ENCODE data around the gene CAMSAP2.
"Not testable (repeated sequence)": the region's sequence is repeated elsewhere in the genome, so short reads cannot be mapped to it uniquely, and the experiment has no call there.

The CAMSAP2 gene

GRCh38 chr1:200786788-200787187 lies 48.1 kb downstream of the CAMSAP2 start:
- Mint-ChIP-seq H3K4me3 (no peak overlapping the region), H3K4me1 (no peaks in the 10 kb centered on the region), H3K36me3 (ENCODE audit: low read depth) (peaks cover 12% of the 10 kb centered on the region), H3K9me3 (no peaks in the 10 kb centered on the region), H3K27me3 (no peaks in the 10 kb centered on the region), H3K27ac (no peak overlapping the region)
- DNase-seq (no peak), ATAC-seq (no peak)

- no peak for ATAC-seq
- Mint-ChIP-seq H3K27me3 (no peaks in the 10 kb centered on the region), H3K27ac (no peak overlapping the region), H3K9me3 (no peaks in the 10 kb centered on the region), H3K4me3 (no peak overlapping the region), H3K36me3 (ENCODE audit: low read depth) (peaks cover 3% of the 10 kb centered on the region), H3K4me1 (no peaks in the 10 kb centered on the region)
- DNase-seq: no peak
These were observed 49.2 kb downstream of the CAMSAP2 start for GRCh38 chr1:200787896-200788387.

GRCh38 chr1:200791012-200791411 lies 52.3 kb downstream of the CAMSAP2 start:
- ATAC-seq: not testable (repeated sequence)

GRCh38 chr1:200793677-200794076 lies 55.0 kb downstream of the CAMSAP2 start:
- no peak for ATAC-seq
- H3K4me3 Mint-ChIP-seq: no peak overlapping the region
- DNase-seq: no peak
- H3K36me3 Mint-ChIP-seq (ENCODE audit: low read depth): no peaks in the 10 kb centered on the region
- no peaks in the 10 kb centered on the region for H3K27me3 Mint-ChIP-seq
- H3K4me1 Mint-ChIP-seq: no peaks in the 10 kb centered on the region
- no peaks in the 10 kb centered on the region for H3K9me3 Mint-ChIP-seq
- no peak overlapping the region for H3K27ac Mint-ChIP-seq

More at GRCh38 chr1:200791012-200791411, 52.3 kb downstream of the CAMSAP2 start:
- H3K4me3 Mint-ChIP-seq; DNase-seq; H3K9me3 Mint-ChIP-seq; H3K4me1 Mint-ChIP-seq; H3K27me3 Mint-ChIP-seq; H3K27ac Mint-ChIP-seq; H3K36me3 Mint-ChIP-seq (ENCODE audit: low read depth): not testable (repeated sequence)

- Mint-ChIP-seq H3K4me1 (no peaks in the 10 kb centered on the region), H3K27ac (no peak overlapping the region), H3K9me3 (no peaks in the 10 kb centered on the region), H3K27me3 (no peaks in the 10 kb centered on the region), H3K4me3 (no peak overlapping the region), H3K36me3 (ENCODE audit: low read depth) (no peaks in the 10 kb centered on the region)
- ATAC-seq: no peak
- DNase-seq: no peak
These were observed 55.9 kb downstream of the CAMSAP2 start for GRCh38 chr1:200794506-200795065.

- ATAC-seq (no peak), DNase-seq (no peak)
- Mint-ChIP-seq H3K27me3 (no peaks in the 10 kb centered on the region), H3K9me3 (no peaks in the 10 kb centered on the region), H3K4me3 (no peak overlapping the region), H3K36me3 (ENCODE audit: low read depth) (no peaks in the 10 kb centered on the region), H3K27ac (no peak overlapping the region), H3K4me1 (no peaks in the 10 kb centered on the region)
These were observed 56.5 kb downstream of the CAMSAP2 start for GRCh38 chr1:200795156-200795555.

GRCh38 chr1:200802042-200802441 lies 63.3 kb downstream of the CAMSAP2 start:
- DNase-seq: no peak
- H3K9me3 Mint-ChIP-seq: no peaks in the 10 kb centered on the region
- no peaks in the 10 kb centered on the region for H3K36me3 Mint-ChIP-seq (ENCODE audit: low read depth)
- ATAC-seq: no peak
- H3K27ac Mint-ChIP-seq: no peak overlapping the region
- peaks cover 3% of the 10 kb centered on the region for H3K4me1 Mint-ChIP-seq
- no peak overlapping the region for H3K4me3 Mint-ChIP-seq
- peaks cover 1% of the 10 kb centered on the region for H3K27me3 Mint-ChIP-seq

- ATAC-seq: peak; percentile 80
- Mint-ChIP-seq H3K9me3 (no peaks in the 10 kb centered on the region), H3K27ac (no peak overlapping the region), H3K36me3 (ENCODE audit: low read depth) (no peaks in the 10 kb centered on the region), H3K4me3 (no peak overlapping the region), H3K27me3 (peaks cover 1% of the 10 kb centered on the region), H3K4me1 (peaks cover 3% of the 10 kb centered on the region)
- DNase-seq: peak; percentile 74
These were observed 64.3 kb downstream of the CAMSAP2 start for GRCh38 chr1:200802865-200803512.

- DNase-seq (no peak), ATAC-seq (no peak)
- no peak overlapping the region for H3K27ac Mint-ChIP-seq
- H3K9me3 Mint-ChIP-seq: no peaks in the 10 kb centered on the region
- H3K4me1 Mint-ChIP-seq: peaks cover 3% of the 10 kb centered on the region
- H3K36me3 Mint-ChIP-seq (ENCODE audit: low read depth): no peaks in the 10 kb centered on the region
- H3K27me3 Mint-ChIP-seq: peaks cover 1% of the 10 kb centered on the region
- H3K4me3 Mint-ChIP-seq: no peak overlapping the region
These were observed 67.0 kb downstream of the CAMSAP2 start for GRCh38 chr1:200805719-200806118.

GRCh38 chr1:200808846-200809245 lies 70.2 kb downstream of the CAMSAP2 start:
- H3K9me3 Mint-ChIP-seq: no peaks in the 10 kb centered on the region
- H3K36me3 Mint-ChIP-seq (ENCODE audit: low read depth): peaks cover 2% of the 10 kb centered on the region
- DNase-seq (no peak), ATAC-seq (no peak)
- H3K27me3 Mint-ChIP-seq: no peaks in the 10 kb centered on the region
- H3K4me3 Mint-ChIP-seq: no peak overlapping the region
- no peak overlapping the region for H3K27ac Mint-ChIP-seq
- no peaks in the 10 kb centered on the region for H3K4me1 Mint-ChIP-seq

GRCh38 chr1:200811704-200812103 lies 73.0 kb downstream of the CAMSAP2 start:
- H3K4me1 Mint-ChIP-seq: no peaks in the 10 kb centered on the region
- DNase-seq: no peak
- H3K27ac Mint-ChIP-seq: no peak overlapping the region
- no peak for ATAC-seq
- H3K27me3 Mint-ChIP-seq: no peaks in the 10 kb centered on the region
- no peak overlapping the region for H3K4me3 Mint-ChIP-seq
- no peaks in the 10 kb centered on the region for H3K9me3 Mint-ChIP-seq
- H3K36me3 Mint-ChIP-seq (ENCODE audit: low read depth): peaks cover 2% of the 10 kb centered on the region

- not testable (repeated sequence) for H3K36me3 Mint-ChIP-seq (ENCODE audit: low read depth); H3K4me3 Mint-ChIP-seq; H3K27me3 Mint-ChIP-seq; H3K4me1 Mint-ChIP-seq; ATAC-seq; H3K27ac Mint-ChIP-seq; H3K9me3 Mint-ChIP-seq; DNase-seq
These were observed 78.0 kb downstream of the CAMSAP2 start for GRCh38 chr1:200816624-200817224.

GRCh38 chr1:200818248-200818647 lies 79.6 kb downstream of the CAMSAP2 start:
- H3K36me3 Mint-ChIP-seq (ENCODE audit: low read depth): peaks cover 2% of the 10 kb centered on the region
- no peaks in the 10 kb centered on the region for H3K9me3 Mint-ChIP-seq
- DNase-seq: no peak
- H3K4me1 Mint-ChIP-seq: no peaks in the 10 kb centered on the region
- H3K27ac Mint-ChIP-seq: no peak overlapping the region
- H3K4me3 Mint-ChIP-seq: no peak overlapping the region
- H3K27me3 Mint-ChIP-seq: no peaks in the 10 kb centered on the region
- no peak for ATAC-seq

- Mint-ChIP-seq H3K9me3 (no peaks in the 10 kb centered on the region), H3K27ac (no peak overlapping the region), H3K4me3 (no peak overlapping the region), H3K27me3 (no peaks in the 10 kb centered on the region), H3K36me3 (ENCODE audit: low read depth) (peaks cover 2% of the 10 kb centered on the region), H3K4me1 (no peaks in the 10 kb centered on the region)
- ATAC-seq (no peak), DNase-seq (no peak)
These were observed 81.0 kb downstream of the CAMSAP2 start for GRCh38 chr1:200819726-200820125.

GRCh38 chr1:200831091-200831490 lies 92.4 kb downstream of the CAMSAP2 start:
- H3K4me1 Mint-ChIP-seq: peaks cover 3% of the 10 kb centered on the region
- H3K9me3 Mint-ChIP-seq: no peaks in the 10 kb centered on the region
- no peaks in the 10 kb centered on the region for H3K36me3 Mint-ChIP-seq (ENCODE audit: low read depth)
- ATAC-seq (no peak), DNase-seq (no peak)
- no peak overlapping the region for H3K4me3 Mint-ChIP-seq
- H3K27me3 Mint-ChIP-seq: no peaks in the 10 kb centered on the region
- H3K27ac Mint-ChIP-seq: no peak overlapping the region
